Activated T-cell treated with anti-CD3 and anti-CD28 coated beads, Interleukin-2, amount 50 U/mL, for 72 hours (primary cell): ENCODE measurements around the gene CASK. TPM values are rescaled to one million over a fixed set of nuclear protein-coding genes. Genes with fewer than 3 reads are reported as not detected.
A peak's percentile ranks its signal among the peaks of the same experiment; 100 is the strongest.
"Not testable (repeated sequence)": the region's sequence is repeated elsewhere in the genome, so short reads cannot be mapped to it uniquely, and the experiment has no call there.

Source experiments
- ATAC-seq, 2 donors: fragments of 150-1000 bp; cut with Tn5 transposase; replicated peaks in 1 of 2; 2 replicates each; pipeline ENCODE4 v1.10.0; 2021; ENCODE audit warnings: moderate library complexity in 2 of 2, mild to moderate bottlenecking in 1 of 2
- DNase-seq, 2 donors: peaks; one replicate each; pipeline ENCODE4 v3.0.0; 2021 to 2022; ENCODE audit warnings: mixed read lengths in 1 of 2
- H3K27ac Mint-ChIP-seq: one replicate; pipeline ENCODE4 v1.8.0; 2022; ENCODE audit warnings: mild to moderate bottlenecking, moderate library complexity, mixed read lengths
- H3K27me3 Mint-ChIP-seq: one replicate; pipeline ENCODE4 v1.8.0; 2022; ENCODE audit warnings: low read depth, mixed read lengths
- H3K36me3 Mint-ChIP-seq, 2 donors: one replicate each; pipeline ENCODE4 v1.8.0; 2022; ENCODE audit warnings: mixed read lengths in 2 of 2, mild to moderate bottlenecking in 1 of 2; ENCODE audit not compliant: insufficient read depth in 2 of 2
- H3K4me1 Mint-ChIP-seq: one replicate; pipeline ENCODE4 v1.8.0; 2022; ENCODE audit warnings: low read depth, mixed read lengths
- H3K4me3 Mint-ChIP-seq, 2 donors: one replicate each; pipeline ENCODE4 v1.8.0; 2022; ENCODE audit warnings: mild to moderate bottlenecking in 2 of 2, mixed read lengths in 2 of 2, moderate library complexity in 2 of 2
- H3K9me3 Mint-ChIP-seq, 2 donors: one replicate each; pipeline ENCODE4 v1.8.0; 2022; ENCODE audit warnings: mixed read lengths in 2 of 2
- total RNA-seq, 2 donors: library from RNA; stranded (reverse); gene quantifications; one replicate each; pipeline ENCODE4 v1.2.3, GENCODE V29; 2022

CASK gene
- total RNA-seq, 2 donors from 2014 or later: 24.0 to 36.3 TPM

DNA sequence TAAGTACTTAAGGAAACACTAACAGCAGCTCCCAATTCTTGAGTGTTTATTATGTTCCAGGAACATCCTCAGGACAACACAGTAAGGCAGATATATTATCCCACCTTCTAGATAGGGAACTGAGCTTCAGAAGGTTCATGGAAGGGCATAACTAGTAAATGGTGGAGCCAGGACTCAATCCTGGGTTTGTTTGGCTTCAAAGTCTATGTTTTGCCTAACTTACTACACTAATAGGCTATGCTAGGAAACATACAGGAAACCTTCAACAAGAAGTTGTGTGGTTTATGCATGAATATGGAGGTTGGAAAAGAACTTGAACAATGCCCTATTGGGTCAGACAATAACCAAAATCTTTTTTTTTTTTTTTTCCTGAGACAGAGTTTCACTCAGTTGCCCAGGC lies 307.1 kb downstream of the CASK start:
- ATAC-seq (no peak), DNase-seq (no peak)
- no peaks in the 10 kb centered on the region for H3K9me3 Mint-ChIP-seq
- no peaks in the 10 kb centered on the region for H3K36me3 Mint-ChIP-seq
- no peak overlapping the region for H3K27ac Mint-ChIP-seq
- no peak overlapping the region for H3K4me3 Mint-ChIP-seq
- H3K27me3 Mint-ChIP-seq: peaks cover 19% of the 10 kb centered on the region
- H3K4me1 Mint-ChIP-seq: no peaks in the 10 kb centered on the region

DNA sequence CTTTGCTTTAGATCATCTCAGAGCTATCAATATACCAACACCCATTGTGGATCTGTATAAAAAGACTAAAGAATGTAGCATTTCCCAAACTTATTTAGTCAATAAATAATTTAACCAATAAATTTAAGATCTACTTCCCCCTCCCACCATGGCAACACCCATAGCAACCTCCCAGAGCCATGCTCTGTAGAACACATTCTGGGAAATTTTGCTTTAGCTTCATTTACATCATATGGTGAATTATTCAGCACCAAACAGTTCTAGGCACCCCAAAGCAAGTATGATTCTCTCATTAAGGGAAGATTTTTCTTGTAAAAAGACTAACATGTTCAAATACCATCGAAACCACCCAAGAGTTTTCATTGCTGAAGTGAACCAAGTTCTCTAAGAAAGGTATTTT lies 315.1 kb downstream of the CASK start:
- DNase-seq (no peak), ATAC-seq (no peak)
- H3K27me3 Mint-ChIP-seq: no peaks in the 10 kb centered on the region
- no peak overlapping the region for H3K4me3 Mint-ChIP-seq
- H3K9me3 Mint-ChIP-seq: no peaks in the 10 kb centered on the region
- no peaks in the 10 kb centered on the region for H3K4me1 Mint-ChIP-seq
- H3K27ac Mint-ChIP-seq: no peak overlapping the region
- H3K36me3 Mint-ChIP-seq: no peaks in the 10 kb centered on the region

DNA sequence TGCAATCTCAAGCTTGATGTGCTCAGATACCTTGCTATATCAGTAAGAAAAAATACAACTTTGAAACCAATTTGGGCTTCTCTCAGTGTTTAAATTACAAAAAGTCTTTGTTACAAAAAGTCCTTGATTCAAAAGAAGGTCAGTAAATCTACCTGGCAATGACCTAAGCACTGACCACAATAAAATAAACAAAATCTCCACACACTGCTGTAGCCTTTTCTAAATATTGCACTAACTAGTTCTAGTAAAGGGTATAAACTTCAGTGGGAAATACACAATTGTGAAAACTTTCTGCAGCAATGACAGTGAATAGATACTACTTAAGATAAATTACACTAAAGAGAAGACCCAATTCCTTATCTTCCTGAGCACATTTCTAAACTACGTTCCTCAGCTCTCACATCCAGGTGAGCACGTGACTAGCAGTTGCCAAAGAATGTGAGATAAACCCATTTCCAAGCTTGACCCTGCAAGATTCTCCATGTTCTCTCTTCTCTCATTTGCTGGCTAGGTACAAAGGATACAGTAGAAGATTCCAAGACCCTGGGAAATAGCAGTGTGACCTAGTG lies 316.0 kb downstream of the CASK start:
- no peak overlapping the region for H3K27ac Mint-ChIP-seq

DNA sequence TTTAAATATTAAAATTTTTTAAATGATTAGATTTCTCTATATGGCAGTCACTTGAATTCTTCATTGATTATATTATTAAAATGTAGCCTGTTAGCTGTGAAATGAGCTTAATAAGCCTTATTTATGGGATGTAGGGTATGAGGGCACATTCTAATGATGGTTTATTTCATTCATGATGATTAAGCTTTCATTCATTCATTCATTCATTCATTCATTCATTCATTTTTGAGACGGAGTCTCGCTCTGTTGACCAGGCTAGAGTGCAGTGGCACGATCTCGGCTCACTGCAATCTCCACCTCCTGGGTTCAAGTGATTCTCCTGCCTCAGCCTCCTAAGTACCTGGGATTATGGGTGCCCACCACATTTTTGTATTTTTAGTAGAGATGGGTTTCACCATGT lies 317.3 kb downstream of the CASK start:
- not testable (repeated sequence) for H3K4me3 Mint-ChIP-seq, H3K27ac Mint-ChIP-seq, ATAC-seq, H3K9me3 Mint-ChIP-seq, H3K36me3 Mint-ChIP-seq, H3K4me1 Mint-ChIP-seq, H3K27me3 Mint-ChIP-seq, DNase-seq

More for the DNA sequence above, 316.0 kb downstream of the CASK start:
- Mint-ChIP-seq H3K9me3 (no peaks in the 10 kb centered on the region), H3K27me3 (no peaks in the 10 kb centered on the region), H3K36me3 (no peaks in the 10 kb centered on the region), H3K4me3 (no peak overlapping the region), H3K4me1 (no peaks in the 10 kb centered on the region)
- DNase-seq (no peak), ATAC-seq (no peak)

DNA sequence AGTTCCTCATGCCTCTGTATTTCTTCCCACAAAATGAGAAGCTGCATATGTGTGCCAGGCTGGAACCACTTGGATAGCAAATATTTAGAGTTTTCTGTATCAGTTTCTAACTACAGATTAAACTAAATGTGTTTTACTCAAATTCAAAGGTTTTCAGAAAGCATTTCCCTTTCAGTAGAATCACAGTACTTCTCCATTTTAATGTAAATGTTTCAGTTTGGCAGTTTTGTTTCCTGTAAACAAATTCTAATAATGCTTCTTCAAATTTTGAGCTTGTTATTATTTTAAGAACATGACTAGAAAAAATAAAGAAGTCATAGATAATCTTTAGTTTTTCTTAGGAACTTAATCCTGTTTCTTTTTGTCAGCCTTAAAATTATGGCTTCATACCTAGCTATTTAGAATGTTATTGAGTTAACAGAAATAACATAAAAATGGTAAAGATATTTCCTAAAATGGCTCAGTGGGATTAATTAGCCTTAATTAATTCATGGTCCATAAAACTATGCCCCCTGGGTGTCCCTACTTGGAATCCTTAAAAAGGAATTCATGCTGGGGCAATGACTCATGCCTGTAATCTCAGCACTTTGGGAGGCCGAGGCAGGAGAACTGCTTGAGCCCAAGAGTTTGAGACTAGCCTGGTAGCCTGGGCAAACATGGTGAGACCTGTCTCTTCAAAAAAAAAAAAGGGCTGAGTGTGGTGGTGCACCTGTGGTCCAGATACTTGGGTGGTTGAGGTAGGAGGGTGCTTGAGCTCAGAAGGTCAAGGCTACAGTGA lies 318.4 kb downstream of the CASK start:
- H3K4me3 Mint-ChIP-seq: no peak overlapping the region
- peaks cover 9% of the 10 kb centered on the region for H3K27me3 Mint-ChIP-seq
- H3K36me3 Mint-ChIP-seq: no peaks in the 10 kb centered on the region
- H3K27ac Mint-ChIP-seq: no peak overlapping the region
- DNase-seq (no peak), ATAC-seq (no peak)
- H3K9me3 Mint-ChIP-seq: no peaks in the 10 kb centered on the region
- no peaks in the 10 kb centered on the region for H3K4me1 Mint-ChIP-seq

DNA sequence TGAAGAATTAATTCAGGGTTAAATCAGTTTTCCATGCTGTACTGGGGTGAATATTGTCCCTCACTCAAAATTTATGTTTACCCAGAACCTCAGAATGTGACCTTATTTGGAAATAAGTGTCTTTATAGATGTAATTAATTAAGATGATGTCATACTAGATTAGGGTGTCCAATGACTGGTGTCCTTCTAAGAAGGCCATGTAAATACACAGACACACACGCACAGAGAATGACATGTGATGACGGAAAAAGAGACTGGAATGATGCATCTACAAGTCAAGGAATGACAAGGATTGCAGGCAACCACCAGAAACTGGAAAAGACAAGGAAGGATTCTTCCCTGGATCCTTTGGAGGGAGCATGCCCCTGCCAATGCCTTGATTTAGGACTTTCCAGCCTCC lies 319.2 kb downstream of the CASK start:
- ATAC-seq (no peak), DNase-seq (no peak)
- Mint-ChIP-seq H3K4me1 (no peaks in the 10 kb centered on the region), H3K4me3 (no peak overlapping the region), H3K36me3 (no peaks in the 10 kb centered on the region), H3K27me3 (peaks cover 9% of the 10 kb centered on the region), H3K9me3 (no peaks in the 10 kb centered on the region), H3K27ac (no peak overlapping the region)

DNA sequence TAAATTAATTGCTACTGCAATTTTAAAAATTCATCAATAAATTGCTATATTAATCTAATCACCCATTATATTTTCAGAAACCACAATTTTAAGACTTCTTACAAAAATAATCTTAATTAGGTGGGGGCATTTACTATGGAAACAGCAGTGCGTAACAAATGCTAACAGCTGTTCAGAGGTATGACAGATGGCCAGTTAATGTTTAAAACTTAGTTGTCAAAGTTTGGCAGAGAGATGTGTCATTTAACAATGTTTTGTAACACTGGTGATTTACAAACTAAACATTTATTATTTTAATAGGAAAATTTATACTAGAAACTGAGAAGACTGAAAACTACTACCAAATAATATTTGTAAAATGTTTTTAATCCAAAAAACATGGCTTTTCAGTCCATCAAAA lies 319.8 kb downstream of the CASK start:
- Mint-ChIP-seq H3K9me3 (no peaks in the 10 kb centered on the region), H3K27me3 (peaks cover 9% of the 10 kb centered on the region), H3K27ac (no peak overlapping the region), H3K4me1 (no peaks in the 10 kb centered on the region), H3K36me3 (no peaks in the 10 kb centered on the region), H3K4me3 (no peak overlapping the region)
- DNase-seq (no peak), ATAC-seq (no peak)

DNA sequence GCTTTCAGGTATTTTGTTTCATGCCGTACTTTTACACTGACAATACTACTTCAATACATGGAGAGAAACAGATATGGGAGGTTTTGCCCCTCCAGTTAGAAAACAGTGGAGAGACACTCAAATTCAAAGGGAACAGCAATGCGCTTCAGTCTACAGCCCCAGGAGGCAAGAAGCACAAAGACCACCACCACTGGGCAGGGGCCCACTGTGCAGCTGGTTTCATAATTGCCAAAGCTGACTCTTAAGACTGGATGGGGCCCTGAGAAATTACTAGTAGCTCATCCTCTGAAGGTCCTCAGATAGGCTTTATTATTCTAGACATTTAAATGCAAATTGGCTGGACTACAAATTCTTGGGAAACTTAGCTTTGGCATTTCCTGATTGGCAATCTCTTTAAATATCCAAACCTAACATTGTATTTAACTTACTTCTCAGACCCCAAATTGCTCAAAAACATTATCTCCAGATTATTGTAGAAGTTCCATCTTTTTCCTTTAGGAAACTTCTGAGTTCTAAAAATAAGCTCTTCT lies 320.5 kb downstream of the CASK start:
- no peak for ATAC-seq
- no peaks in the 10 kb centered on the region for H3K9me3 Mint-ChIP-seq
- H3K4me3 Mint-ChIP-seq: no peak overlapping the region
- DNase-seq: no peak
- H3K4me1 Mint-ChIP-seq: no peaks in the 10 kb centered on the region
- H3K36me3 Mint-ChIP-seq: no peaks in the 10 kb centered on the region
- H3K27ac Mint-ChIP-seq: no peak overlapping the region
- peaks cover 9% of the 10 kb centered on the region for H3K27me3 Mint-ChIP-seq

DNA sequence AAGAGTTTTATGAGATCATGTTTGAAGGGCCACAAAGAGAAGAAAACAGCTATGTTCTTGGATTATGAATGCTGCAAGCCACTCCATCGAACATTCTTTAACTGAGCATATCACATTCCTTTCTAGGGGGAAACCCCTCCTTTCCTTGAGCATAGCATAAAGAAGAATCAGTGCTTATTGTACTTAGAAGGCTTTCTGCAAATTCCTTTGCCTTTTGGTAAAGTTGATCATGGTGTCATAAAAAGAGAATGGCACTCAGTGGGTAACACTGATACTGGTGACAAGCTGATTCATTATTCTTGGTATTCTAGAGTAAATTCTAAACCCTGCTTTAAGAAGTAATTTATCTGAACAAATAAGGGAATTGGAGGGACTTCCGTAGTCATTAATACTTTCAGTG lies 323.1 kb downstream of the CASK start:
- Mint-ChIP-seq H3K27ac (no peak overlapping the region), H3K27me3 (peaks cover 9% of the 10 kb centered on the region), H3K4me1 (peaks cover 9% of the 10 kb centered on the region), H3K36me3 (no peaks in the 10 kb centered on the region), H3K4me3 (no peak overlapping the region), H3K9me3 (no peaks in the 10 kb centered on the region)
- DNase-seq (no peak), ATAC-seq (no peak)

DNA sequence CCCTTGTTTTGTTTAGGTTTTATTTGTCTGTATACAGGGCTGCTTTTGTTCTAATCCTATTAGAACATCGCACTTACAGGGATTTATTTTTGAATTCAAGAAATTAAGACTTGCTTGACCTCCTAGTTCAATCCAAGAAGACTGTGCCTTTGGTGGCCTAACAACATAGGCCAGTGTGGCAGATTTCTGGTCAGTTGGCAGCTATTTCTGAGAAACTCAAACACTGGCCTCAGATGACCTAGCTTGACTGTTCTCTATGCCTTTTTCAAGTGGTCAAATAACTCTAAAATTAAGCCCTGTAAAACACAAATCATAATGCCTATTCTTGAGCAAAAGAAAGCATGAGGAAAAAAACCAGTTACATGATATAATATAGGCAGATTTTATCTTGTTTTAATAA lies 323.8 kb downstream of the CASK start:
- Mint-ChIP-seq H3K27ac (no peak overlapping the region), H3K4me1 (peaks cover 9% of the 10 kb centered on the region), H3K36me3 (no peaks in the 10 kb centered on the region), H3K27me3 (peaks cover 9% of the 10 kb centered on the region), H3K9me3 (no peaks in the 10 kb centered on the region), H3K4me3 (no peak overlapping the region)
- ATAC-seq: no peak
- DNase-seq: no peak

DNA sequence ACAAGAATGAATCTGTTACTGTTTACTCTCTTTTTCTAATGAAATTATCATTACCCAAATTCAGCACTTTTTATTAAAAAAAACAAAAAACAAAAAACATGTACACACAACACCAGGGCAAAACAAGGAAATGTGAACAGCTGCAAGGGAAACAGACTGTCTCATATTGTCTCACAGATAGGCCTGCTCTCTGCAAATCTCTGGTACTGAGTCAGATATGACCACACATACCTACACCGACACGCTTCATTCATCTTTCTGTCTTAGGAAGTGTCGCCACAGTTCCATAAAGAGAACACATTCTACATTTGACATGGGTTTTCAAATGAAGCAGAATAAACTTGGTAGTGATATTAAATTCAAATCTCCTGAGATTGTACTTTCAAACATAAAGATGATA lies 326.8 kb downstream of the CASK start:
- Mint-ChIP-seq H3K4me3 (no peak overlapping the region), H3K4me1 (peaks cover 9% of the 10 kb centered on the region), H3K9me3 (no peaks in the 10 kb centered on the region), H3K36me3 (no peaks in the 10 kb centered on the region), H3K27me3 (peaks cover 9% of the 10 kb centered on the region), H3K27ac (peak overlapping the region; percentile 63)
- DNase-seq: peak in 1 of 2 donors; percentile 8
- ATAC-seq: peak; percentile 83 to 95

DNA sequence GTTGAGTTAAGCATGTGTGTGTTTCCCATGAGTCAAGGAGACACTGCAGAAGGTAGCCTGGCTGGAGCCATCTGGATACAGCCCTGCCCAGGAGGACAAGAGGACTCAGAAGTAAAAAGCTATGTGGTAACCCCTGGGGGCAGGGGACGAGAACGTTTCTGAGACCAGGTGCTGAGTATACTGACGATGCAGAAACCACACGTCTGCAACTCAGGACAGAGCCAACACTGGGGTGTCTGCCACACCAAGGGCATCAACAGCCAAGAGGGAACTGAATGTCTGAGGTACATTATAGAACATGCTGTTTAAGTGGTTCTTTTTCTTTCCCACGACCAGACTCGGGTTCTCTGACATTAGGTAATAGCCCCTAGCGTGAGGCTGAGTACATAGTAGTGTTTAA lies 328.7 kb downstream of the CASK start:
- H3K36me3 Mint-ChIP-seq: no peaks in the 10 kb centered on the region
- no peak overlapping the region for H3K27ac Mint-ChIP-seq
- H3K9me3 Mint-ChIP-seq: no peaks in the 10 kb centered on the region
- H3K27me3 Mint-ChIP-seq: no peaks in the 10 kb centered on the region
- no peak overlapping the region for H3K4me3 Mint-ChIP-seq
- no peak for DNase-seq
- ATAC-seq: no peak
- peaks cover 9% of the 10 kb centered on the region for H3K4me1 Mint-ChIP-seq

DNA sequence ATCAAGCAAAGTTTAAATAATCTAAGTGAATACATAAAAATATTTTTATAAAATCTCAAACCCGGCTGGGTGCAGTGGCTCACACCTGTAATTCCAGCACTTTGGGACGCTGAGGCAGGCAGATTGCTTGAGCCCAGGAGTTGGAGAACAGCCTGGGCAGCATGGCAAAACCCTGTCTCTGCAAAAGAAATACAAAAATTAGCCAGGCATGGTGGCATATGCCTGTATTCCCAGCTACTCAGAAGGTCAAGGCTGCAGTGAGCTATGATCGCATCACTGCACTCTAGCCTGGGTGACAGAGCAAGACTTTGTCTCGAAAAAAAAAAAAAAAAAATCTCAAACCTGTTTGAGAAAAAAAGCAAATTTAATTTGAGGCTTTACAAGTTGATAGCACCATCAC lies 331.4 kb downstream of the CASK start:
- DNase-seq: no peak
- ATAC-seq: no peak
- no peak overlapping the region for H3K4me3 Mint-ChIP-seq
- H3K27ac Mint-ChIP-seq: no peak overlapping the region
- no peaks in the 10 kb centered on the region for H3K36me3 Mint-ChIP-seq
- H3K9me3 Mint-ChIP-seq: no peaks in the 10 kb centered on the region
- H3K4me1 Mint-ChIP-seq: peaks cover 9% of the 10 kb centered on the region
- no peaks in the 10 kb centered on the region for H3K27me3 Mint-ChIP-seq

DNA sequence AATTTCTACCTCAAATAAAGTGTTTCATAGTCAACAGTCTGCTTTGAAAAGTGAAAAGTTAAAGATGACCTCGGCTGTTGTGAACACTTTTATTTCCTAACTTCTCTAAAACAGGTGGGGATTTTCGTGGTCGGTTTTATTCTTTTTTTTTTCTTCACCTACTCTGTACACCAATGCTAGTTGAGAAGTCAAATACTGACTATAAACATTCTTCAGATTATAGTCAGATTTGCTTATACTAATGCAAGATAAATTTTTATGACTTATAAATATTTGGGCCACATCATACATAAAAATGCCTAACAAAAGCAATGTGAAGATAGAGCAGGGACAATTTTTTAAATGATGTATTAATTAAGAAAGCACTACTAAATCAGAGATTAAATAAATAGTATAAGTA lies 332.7 kb downstream of the CASK start:
- Mint-ChIP-seq H3K27ac (no peak overlapping the region), H3K9me3 (no peaks in the 10 kb centered on the region), H3K36me3 (no peaks in the 10 kb centered on the region), H3K27me3 (no peaks in the 10 kb centered on the region), H3K4me1 (no peaks in the 10 kb centered on the region), H3K4me3 (no peak overlapping the region)
- ATAC-seq: no peak
- no peak for DNase-seq
